Trophoblast cell (in vitro differentiated cells and primary cell): Measurements from ENCODE around the gene VDR.

ENCODE experiments used
- DNase-seq, 2 donors: peaks; one replicate each; pipeline ENCODE4 v3.0.0-alpha.2; 2016
- H2AFZ ChIP-seq: 2 replicates; pipeline ENCODE4 v1.6.1; 2013; ENCODE audit warnings: low read length, moderate library complexity, mild to moderate bottlenecking; ENCODE audit not compliant: insufficient read depth, poor library complexity
- H2AK5ac ChIP-seq: 2 replicates; pipeline ENCODE4 v1.6.1; 2013; ENCODE audit warnings: mild to moderate bottlenecking, low read length
- H2BK120ac ChIP-seq: 2 replicates; pipeline ENCODE4 v1.6.1; 2013; ENCODE audit warnings: low read length, mild to moderate bottlenecking, moderate library complexity; ENCODE audit not compliant: insufficient read depth, poor library complexity
- H2BK12ac ChIP-seq: 2 replicates; pipeline ENCODE4 v1.6.1; 2013; ENCODE audit warnings: mild to moderate bottlenecking, low read length, moderate library complexity
- H2BK5ac ChIP-seq: 2 replicates; pipeline ENCODE4 v1.6.1; 2013; ENCODE audit warnings: low read length, low read depth, moderate library complexity, mild to moderate bottlenecking; ENCODE audit not compliant: poor library complexity
- H3K14ac ChIP-seq: 2 replicates; pipeline ENCODE4 v1.6.1; 2013; ENCODE audit warnings: mild to moderate bottlenecking, low read length
- H3K18ac ChIP-seq: 2 replicates; pipeline ENCODE4 v1.6.1; 2013; ENCODE audit warnings: mild to moderate bottlenecking, low read length
- H3K23ac ChIP-seq: 2 replicates; pipeline ENCODE4 v1.6.1; 2013; ENCODE audit warnings: low read length
- H3K27ac ChIP-seq: 2 replicates; pipeline ENCODE4 v1.5.1; 2013; ENCODE audit warnings: low read depth, mild to moderate bottlenecking, inconsistent platforms, low read length, moderate library complexity
- H3K27me3 ChIP-seq: 2 replicates; pipeline ENCODE4 v1.6.1; 2013; ENCODE audit warnings: inconsistent platforms, mild to moderate bottlenecking, low read length, moderate library complexity; ENCODE audit not compliant: insufficient read depth
- H3K36me3 ChIP-seq, 2 experiments: 1 replicate in 1 of 2; 2 replicates in 1 of 2; pipeline ENCODE4 v1.6.1; 2013; ENCODE audit warnings: low read length in 2 of 2, mild to moderate bottlenecking in 2 of 2, moderate library complexity in 1 of 2; ENCODE audit not compliant: insufficient read depth in 2 of 2, control insufficient read depth in 1 of 2
- H3K4ac ChIP-seq: 2 replicates; pipeline ENCODE4 v1.6.1; 2013; ENCODE audit warnings: low read depth, mild to moderate bottlenecking, low read length, moderate library complexity
- H3K4me1 ChIP-seq, 2 experiments: 1 replicate in 1 of 2; 2 replicates in 1 of 2; pipeline ENCODE4 v1.6.1; 2013; ENCODE audit warnings: low read length in 2 of 2, mild to moderate bottlenecking in 2 of 2, moderate library complexity in 1 of 2; ENCODE audit not compliant: insufficient read depth in 2 of 2, control insufficient read depth in 1 of 2
- H3K4me2 ChIP-seq: 2 replicates; pipeline ENCODE4 v1.6.1; 2013; ENCODE audit warnings: inconsistent platforms, mild to moderate bottlenecking, low read length, moderate library complexity
- H3K4me3 ChIP-seq: 2 replicates; pipeline ENCODE4 v1.5.1; 2013; ENCODE audit warnings: mild to moderate bottlenecking, low read depth, low read length, inconsistent platforms
- H3K79me1 ChIP-seq: one replicate; pipeline ENCODE4 v1.6.1; 2013; ENCODE audit warnings: low read length
- H3K79me2 ChIP-seq: 2 replicates; pipeline ENCODE4 v1.6.1; 2013; ENCODE audit warnings: low read length, mild to moderate bottlenecking; ENCODE audit not compliant: control insufficient read depth, insufficient read depth, poor library complexity
- H3K9ac ChIP-seq: 2 replicates; pipeline ENCODE4 v1.6.1; 2013; ENCODE audit warnings: mild to moderate bottlenecking, low read length
- H3K9me3 ChIP-seq: 2 replicates; pipeline ENCODE4 v1.6.1; 2013; ENCODE audit warnings: low read depth, mild to moderate bottlenecking, control low read depth, inconsistent platforms, low read length; ENCODE audit not compliant: insufficient read depth
- H4K12ac ChIP-seq: 2 replicates; pipeline ENCODE4 v1.6.1; 2013; ENCODE audit warnings: low read depth, mild to moderate bottlenecking, low read length, moderate library complexity
- H4K8ac ChIP-seq: 2 replicates; pipeline ENCODE4 v1.6.1; 2013; ENCODE audit warnings: low read depth, mild to moderate bottlenecking, low read length, moderate library complexity
- H4K91ac ChIP-seq: one replicate; pipeline ENCODE4 v1.6.1; 2013; ENCODE audit warnings: low read depth, mild to moderate bottlenecking, low read length, moderate library complexity
- WGBS: extraction: QIAGEN DNeasy Blood & Tissue Kit; methylation state at CpG from one replicate; pipeline ENCODE4 v1.1.7; 2013; ENCODE audit warnings: missing lambda C conversion rate; ENCODE audit not compliant: insufficient read length, insufficient coverage; ENCODE audit errors: extremely low coverage; 5-methylcytosine and 5-hydroxymethylcytosine counted together

VDR gene

DNA sequence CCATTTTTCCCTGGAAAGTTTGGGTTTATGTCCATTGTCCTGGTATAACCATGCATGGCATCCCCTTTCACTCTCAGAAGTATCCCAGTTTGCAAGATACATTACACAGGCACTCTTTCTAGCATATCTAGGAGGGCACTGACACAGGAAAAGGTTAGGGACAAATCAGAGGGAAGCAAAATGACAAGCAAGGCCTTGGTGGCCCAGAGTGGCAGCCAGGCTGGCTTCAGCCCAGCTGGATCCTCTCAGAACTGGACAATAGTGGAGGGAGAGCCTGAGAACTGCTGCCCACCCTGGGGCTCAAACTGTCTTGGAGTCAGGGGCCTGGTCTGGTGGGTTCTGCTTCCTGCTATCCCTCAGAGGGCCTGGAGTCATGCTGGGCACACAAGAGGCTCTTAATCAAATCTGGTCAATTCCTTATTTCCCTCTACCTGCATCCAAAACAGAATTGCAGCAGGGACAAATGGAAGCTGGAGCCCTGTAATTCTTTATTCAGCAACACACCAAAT is 2.6 kb downstream of the VDR start:
- H3K23ac ChIP-seq: no peak overlapping the region
- peaks cover 8 to 25% of the 10 kb centered on the region in 2 experiments for H3K4me1 ChIP-seq
- H3K4me3 ChIP-seq: no peak overlapping the region
- no peak overlapping the region for H4K91ac ChIP-seq
- no peak overlapping the region for H2BK120ac ChIP-seq
- no peak overlapping the region for H3K4ac ChIP-seq
- H4K12ac ChIP-seq: no peak overlapping the region
- H3K36me3 ChIP-seq: no peaks in the 10 kb centered on the region
- no peak overlapping the region for H3K9ac ChIP-seq
- no peak overlapping the region for H3K4me2 ChIP-seq
- no peak for DNase-seq
- no peak overlapping the region for H2BK5ac ChIP-seq
- H3K14ac ChIP-seq: no peak overlapping the region
- H3K27ac ChIP-seq: no peak overlapping the region
- peaks cover 3% of the 10 kb centered on the region for H3K79me1 ChIP-seq
- no peak overlapping the region for H3K18ac ChIP-seq
- H2BK12ac ChIP-seq: no peak overlapping the region
- H2AK5ac ChIP-seq: no peak overlapping the region
- H3K79me2 ChIP-seq: no peaks in the 10 kb centered on the region
- peaks cover 14% of the 10 kb centered on the region for H3K27me3 ChIP-seq
- no peak overlapping the region for H4K8ac ChIP-seq
- H2AFZ ChIP-seq: no peak overlapping the region
- H3K9me3 ChIP-seq: peaks cover 2% of the 10 kb centered on the region

DNA sequence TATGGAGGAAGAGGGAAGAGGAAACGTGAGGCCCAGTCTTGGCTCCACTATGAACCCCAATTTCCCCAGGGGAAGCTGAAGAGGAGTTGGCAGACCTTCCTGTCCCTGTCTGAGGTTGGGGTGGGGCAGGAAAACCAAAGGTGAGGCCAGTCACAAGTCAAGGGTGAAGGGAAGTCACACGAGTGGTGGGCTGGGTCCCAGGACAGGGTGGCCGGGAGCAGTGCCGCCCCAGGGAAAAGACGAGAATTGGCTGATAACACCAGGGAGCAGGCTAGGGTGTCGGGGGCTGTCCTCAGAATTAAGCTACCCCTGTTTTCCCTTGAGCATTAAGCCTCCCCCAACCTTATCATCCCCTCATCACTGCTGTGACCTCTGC is 3.1 kb downstream of the VDR start:
- Histone ChIP-seq H3K18ac (no peak overlapping the region), H3K9ac (no peak overlapping the region), H3K27ac (no peak overlapping the region), H3K4me3 (no peak overlapping the region), H2BK12ac (no peak overlapping the region), H4K8ac (no peak overlapping the region), H3K27me3 (peaks cover 14% of the 10 kb centered on the region), H4K12ac (no peak overlapping the region), H3K4ac (no peak overlapping the region), H2BK5ac (no peak overlapping the region), H2AK5ac (no peak overlapping the region), H4K91ac (no peak overlapping the region), H2AFZ (no peak overlapping the region), H3K79me2 (no peaks in the 10 kb centered on the region), H3K9me3 (peaks cover 2% of the 10 kb centered on the region), H3K4me1 (peaks cover 8 to 27% of the 10 kb centered on the region in 2 experiments), H3K36me3 (no peaks in the 10 kb centered on the region), H3K4me2 (no peak overlapping the region), H3K23ac (no peak overlapping the region), H3K79me1 (peaks cover 3% of the 10 kb centered on the region), H3K14ac (no peak overlapping the region), H2BK120ac (no peak overlapping the region)
- no CpG with 5 or more reads among the region's 6 CpGs for WGBS
- DNase-seq: no peak

DNA sequence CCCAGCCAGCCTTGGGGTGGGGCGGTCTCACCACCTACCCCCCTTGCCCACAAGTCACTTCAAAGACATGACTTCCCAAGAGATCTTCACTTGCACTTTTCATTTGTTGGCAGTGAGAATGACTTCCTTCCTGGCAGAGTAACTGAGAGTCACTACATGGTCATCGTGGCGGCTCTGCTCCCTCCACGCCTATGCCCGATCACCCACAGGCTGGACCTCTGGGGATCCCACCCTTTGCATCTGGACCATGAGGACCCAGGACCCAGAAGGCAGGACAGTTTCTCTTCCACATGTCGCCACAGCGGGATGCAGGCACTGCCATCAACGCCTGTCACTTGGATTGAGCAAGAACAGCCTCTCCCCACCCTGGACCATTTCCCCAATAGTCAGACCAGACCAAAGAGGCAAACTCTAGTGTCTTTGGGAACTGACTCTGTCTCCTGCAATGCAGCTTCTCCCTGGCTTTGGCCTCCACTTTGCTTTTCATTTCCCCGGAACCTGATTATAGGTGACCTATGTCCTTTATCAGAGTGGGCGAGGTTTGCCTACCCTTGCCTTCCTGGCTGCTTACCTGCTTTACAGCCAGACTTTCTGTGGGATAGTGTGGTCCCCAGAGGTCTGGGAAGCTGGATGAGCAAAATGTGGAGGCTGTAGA is 3.6 kb downstream of the VDR start:
- whole genome bisulfite sequencing: no CpG with 5 or more reads among the region's 10 CpGs
- Histone ChIP-seq H3K36me3 (no peaks in the 10 kb centered on the region), H3K14ac (no peak overlapping the region), H3K18ac (no peak overlapping the region), H3K27me3 (peaks cover 10% of the 10 kb centered on the region), H3K4ac (no peak overlapping the region), H3K4me3 (no peak overlapping the region), H4K12ac (no peak overlapping the region), H3K23ac (no peak overlapping the region), H3K27ac (no peak overlapping the region), H2AK5ac (no peak overlapping the region), H3K4me1 (peaks cover 8 to 30% of the 10 kb centered on the region in 2 experiments), H2BK120ac (no peak overlapping the region), H2BK5ac (no peak overlapping the region), H4K91ac (no peak overlapping the region), H3K79me1 (peaks cover 3% of the 10 kb centered on the region), H3K79me2 (no peaks in the 10 kb centered on the region), H3K4me2 (no peak overlapping the region), H3K9me3 (peaks cover 2% of the 10 kb centered on the region), H2AFZ (no peak overlapping the region), H4K8ac (no peak overlapping the region), H3K9ac (no peak overlapping the region), H2BK12ac (no peak overlapping the region)
- DNase-seq: no peak

DNA sequence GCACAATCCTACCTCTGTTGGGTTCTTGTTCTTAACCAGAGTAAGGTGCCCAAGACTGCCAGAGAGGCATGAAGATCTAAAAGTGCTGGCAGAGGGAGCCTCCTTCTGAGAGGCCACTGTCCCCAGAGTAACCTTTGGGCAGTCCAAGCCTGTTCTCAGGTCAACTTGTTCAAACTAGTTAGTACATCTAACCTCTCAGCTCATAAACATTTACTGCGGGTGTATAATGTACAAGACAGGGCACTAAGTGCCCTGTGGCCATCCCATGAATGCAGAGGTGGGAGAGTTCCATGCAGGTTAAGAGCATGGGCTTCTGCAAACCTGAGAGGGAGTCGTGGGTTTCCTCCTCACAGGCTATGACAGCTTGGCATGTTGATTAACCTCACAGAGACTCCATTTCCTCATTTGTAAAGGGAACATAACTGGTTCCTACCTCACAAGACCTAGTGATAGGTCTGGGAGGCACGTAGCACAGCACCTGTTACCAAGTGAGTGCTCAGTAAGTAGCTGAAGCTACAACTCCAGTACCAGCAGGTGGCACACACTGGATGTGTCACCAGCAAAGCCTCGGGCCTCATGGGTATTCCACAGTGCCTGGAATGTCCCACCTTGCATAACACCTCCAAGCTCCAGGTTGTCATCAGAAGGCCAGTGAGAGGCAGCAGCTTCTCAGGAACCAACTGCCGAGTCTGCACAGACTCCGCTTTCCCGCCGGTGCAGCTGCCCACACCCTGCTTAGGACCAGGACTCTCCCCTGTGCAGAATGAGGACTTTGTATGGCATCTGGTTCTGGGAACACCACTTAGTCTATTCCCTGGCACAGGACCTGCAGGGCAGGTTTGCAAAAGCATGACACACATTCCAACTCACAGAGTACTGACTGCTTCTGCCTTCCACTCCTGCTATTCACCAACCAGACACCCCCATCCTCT is 4.4 kb downstream of the VDR start:
- H3K79me1 ChIP-seq: peaks cover 3% of the 10 kb centered on the region
- no peak overlapping the region for H3K18ac ChIP-seq
- no peak overlapping the region for H4K91ac ChIP-seq
- no peaks in the 10 kb centered on the region for H3K79me2 ChIP-seq
- H3K4me1 ChIP-seq: peaks cover 8 to 29% of the 10 kb centered on the region in 2 experiments
- H2BK12ac ChIP-seq: no peak overlapping the region
- no CpG with 5 or more reads among the region's 8 CpGs for WGBS
- H2BK5ac ChIP-seq: no peak overlapping the region
- H3K27ac ChIP-seq: no peak overlapping the region
- H3K4me3 ChIP-seq: no peak overlapping the region
- no peak overlapping the region for H4K12ac ChIP-seq
- H2AK5ac ChIP-seq: no peak overlapping the region
- peaks cover 2% of the 10 kb centered on the region for H3K9me3 ChIP-seq
- peaks cover 7% of the 10 kb centered on the region for H3K27me3 ChIP-seq
- no peak overlapping the region for H4K8ac ChIP-seq
- H2BK120ac ChIP-seq: no peak overlapping the region
- no peak overlapping the region for H3K23ac ChIP-seq
- no peak overlapping the region for H3K14ac ChIP-seq
- peak; percentile 81 to 88 for DNase-seq
- H3K36me3 ChIP-seq: no peaks in the 10 kb centered on the region
- H3K4me2 ChIP-seq: no peak overlapping the region
- no peak overlapping the region for H3K9ac ChIP-seq
- H2AFZ ChIP-seq: no peak overlapping the region
- no peak overlapping the region for H3K4ac ChIP-seq
